ENCODE results near the gene GLT1D1. TPM values are rescaled to one million over a fixed set of nuclear protein-coding genes. Genes with fewer than 3 reads are reported as not detected.

GLT1D1 gene
- total and polyA plus RNA-seq, 5 donors = 0.07 to 0.44 (median 0.38) TPM; not detected in 1

- H3K9me3 ChIP-seq (ENCODE audit: control insufficient read depth, low read length) = no peaks in the 10 kb centered on the region
- intact Hi-C loops (cut with DNase I) = no loop called here
- no peak overlapping the region for H3K4me3 ChIP-seq (ENCODE audit: low read length)
- WGBS = 74% methylated on average over 14 of the region's 14 CpGs
- H3K27ac ChIP-seq (ENCODE audit: low read length) = no peak overlapping the region
- no peaks in the 10 kb centered on the region for H3K4me1 ChIP-seq (ENCODE audit: control insufficient read depth, insufficient read depth, low read length)
- DNase-seq = no peak
- ATAC-seq = no peak
- H3K27me3 ChIP-seq (ENCODE audit: control insufficient read depth, insufficient read depth) = no peaks in the 10 kb centered on the region
These were observed 130.1 kb downstream of the GLT1D1 start for GRCh38 chr12:128983371-128983770.

GRCh38 chr12:128986957-128987356 lies 133.7 kb downstream of the GLT1D1 start:
- H3K4me1 ChIP-seq (ENCODE audit: control insufficient read depth, insufficient read depth, low read length) = no peaks in the 10 kb centered on the region
- no peaks in the 10 kb centered on the region for H3K9me3 ChIP-seq (ENCODE audit: control insufficient read depth, low read length)
- DNase-seq = no peak
- H3K27ac ChIP-seq (ENCODE audit: low read length) = no peak overlapping the region
- no peaks in the 10 kb centered on the region for H3K27me3 ChIP-seq (ENCODE audit: control insufficient read depth, insufficient read depth)
- intact Hi-C loops (cut with DNase I) = no loop called here
- WGBS = 80% methylated on average over 10 of the region's 10 CpGs
- H3K4me3 ChIP-seq (ENCODE audit: low read length) = no peak overlapping the region
- no peak for ATAC-seq

GRCh38 chr12:128989287-128989686 lies 136.0 kb downstream of the GLT1D1 start:
- H3K9me3 ChIP-seq (ENCODE audit: control insufficient read depth, low read length) = no peaks in the 10 kb centered on the region
- H3K4me3 ChIP-seq (ENCODE audit: low read length) = no peak overlapping the region
- no peak for ATAC-seq
- no peaks in the 10 kb centered on the region for H3K27me3 ChIP-seq (ENCODE audit: control insufficient read depth, insufficient read depth)
- intact Hi-C loops (cut with DNase I) = no loop called here
- no peak overlapping the region for H3K27ac ChIP-seq (ENCODE audit: low read length)
- DNase-seq = no peak
- no peaks in the 10 kb centered on the region for H3K4me1 ChIP-seq (ENCODE audit: control insufficient read depth, insufficient read depth, low read length)
- WGBS = 73% methylated on average over 1 of the region's 1 CpG

GRCh38 chr12:128991716-128992115 lies 138.4 kb downstream of the GLT1D1 start:
- DNase-seq (no peak), ATAC-seq (no peak)
- Histone ChIP-seq H3K9me3 (ENCODE audit: control insufficient read depth, low read length) (no peaks in the 10 kb centered on the region), H3K4me3 (ENCODE audit: low read length) (no peak overlapping the region), H3K27me3 (ENCODE audit: control insufficient read depth, insufficient read depth) (no peaks in the 10 kb centered on the region), H3K27ac (ENCODE audit: low read length) (no peak overlapping the region), H3K4me1 (ENCODE audit: control insufficient read depth, insufficient read depth, low read length) (no peaks in the 10 kb centered on the region)
- WGBS = 87% methylated on average over 6 of the region's 6 CpGs
- intact Hi-C loops (cut with DNase I) = no loop called here

- 73% methylated on average over 8 of the region's 8 CpGs for WGBS
- ATAC-seq (no peak), DNase-seq (no peak)
- Histone ChIP-seq H3K4me3 (ENCODE audit: low read length) (no peak overlapping the region), H3K27me3 (ENCODE audit: control insufficient read depth, insufficient read depth) (no peaks in the 10 kb centered on the region), H3K4me1 (ENCODE audit: control insufficient read depth, insufficient read depth, low read length) (no peaks in the 10 kb centered on the region), H3K27ac (ENCODE audit: low read length) (no peak overlapping the region), H3K9me3 (ENCODE audit: control insufficient read depth, low read length) (no peaks in the 10 kb centered on the region)
- intact Hi-C loops (cut with DNase I) = no loop called here
These were observed 138.8 kb downstream of the GLT1D1 start for GRCh38 chr12:128992116-128992515.

GRCh38 chr12:128992550-128992949 lies 139.3 kb downstream of the GLT1D1 start:
- no peak for DNase-seq
- Histone ChIP-seq H3K9me3 (ENCODE audit: control insufficient read depth, low read length) (no peaks in the 10 kb centered on the region), H3K4me3 (ENCODE audit: low read length) (no peak overlapping the region), H3K27me3 (ENCODE audit: control insufficient read depth, insufficient read depth) (no peaks in the 10 kb centered on the region), H3K4me1 (ENCODE audit: control insufficient read depth, insufficient read depth, low read length) (no peaks in the 10 kb centered on the region), H3K27ac (ENCODE audit: low read length) (no peak overlapping the region)
- ATAC-seq = no peak
- intact Hi-C loops (cut with DNase I) = no loop called here
- 70% methylated on average over 9 of the region's 9 CpGs for whole genome bisulfite sequencing

GRCh38 chr12:128994856-128995255 lies 141.6 kb downstream of the GLT1D1 start:
- Histone ChIP-seq H3K27ac (ENCODE audit: low read length) (no peak overlapping the region), H3K27me3 (ENCODE audit: control insufficient read depth, insufficient read depth) (no peaks in the 10 kb centered on the region), H3K4me1 (ENCODE audit: control insufficient read depth, insufficient read depth, low read length) (no peaks in the 10 kb centered on the region), H3K4me3 (ENCODE audit: low read length) (no peak overlapping the region), H3K9me3 (ENCODE audit: control insufficient read depth, low read length) (no peaks in the 10 kb centered on the region)
- no peak for ATAC-seq
- no peak for DNase-seq
- WGBS = 68% methylated on average over 2 of the region's 2 CpGs
- intact Hi-C loops (cut with DNase I) = no loop called here

- intact Hi-C loops (cut with DNase I) = no loop called here
- Histone ChIP-seq H3K4me3 (ENCODE audit: low read length) (no peak overlapping the region), H3K27me3 (ENCODE audit: control insufficient read depth, insufficient read depth) (no peaks in the 10 kb centered on the region), H3K9me3 (ENCODE audit: control insufficient read depth, low read length) (no peaks in the 10 kb centered on the region), H3K4me1 (ENCODE audit: control insufficient read depth, insufficient read depth, low read length) (no peaks in the 10 kb centered on the region), H3K27ac (ENCODE audit: low read length) (no peak overlapping the region)
- WGBS = 69% methylated on average over 8 of the region's 8 CpGs
- ATAC-seq (no peak), DNase-seq (no peak)
These were observed 142.3 kb downstream of the GLT1D1 start for GRCh38 chr12:128995619-128996018.

- Histone ChIP-seq H3K4me1 (ENCODE audit: control insufficient read depth, insufficient read depth, low read length) (no peaks in the 10 kb centered on the region), H3K9me3 (ENCODE audit: control insufficient read depth, low read length) (no peaks in the 10 kb centered on the region), H3K4me3 (ENCODE audit: low read length) (no peak overlapping the region), H3K27ac (ENCODE audit: low read length) (no peak overlapping the region), H3K27me3 (ENCODE audit: control insufficient read depth, insufficient read depth) (no peaks in the 10 kb centered on the region)
- intact Hi-C loops (cut with DNase I) = no loop called here
- WGBS = 81% methylated on average over 6 of the region's 6 CpGs
- no peak for ATAC-seq
- DNase-seq = no peak
These were observed 148.5 kb downstream of the GLT1D1 start for GRCh38 chr12:129001826-129002225.

- WGBS = 42% methylated on average over 8 of the region's 8 CpGs
- ATAC-seq (no peak), DNase-seq (no peak)
- Histone ChIP-seq H3K27ac (ENCODE audit: low read length) (no peak overlapping the region), H3K9me3 (ENCODE audit: control insufficient read depth, low read length) (no peaks in the 10 kb centered on the region), H3K4me3 (ENCODE audit: low read length) (no peak overlapping the region), H3K4me1 (ENCODE audit: control insufficient read depth, insufficient read depth, low read length) (no peaks in the 10 kb centered on the region), H3K27me3 (ENCODE audit: control insufficient read depth, insufficient read depth) (no peaks in the 10 kb centered on the region)
- intact Hi-C loops (cut with DNase I) = no loop called here
These were observed 149.1 kb downstream of the GLT1D1 start for GRCh38 chr12:129002427-129002826.

GRCh38 chr12:129005416-129005815 lies 152.1 kb downstream of the GLT1D1 start:
- DNase-seq (no peak), ATAC-seq (no peak)
- 83% methylated on average over 8 of the region's 8 CpGs for WGBS
- Histone ChIP-seq H3K27me3 (ENCODE audit: control insufficient read depth, insufficient read depth) (no peaks in the 10 kb centered on the region), H3K27ac (ENCODE audit: low read length) (no peak overlapping the region), H3K4me1 (ENCODE audit: control insufficient read depth, insufficient read depth, low read length) (no peaks in the 10 kb centered on the region), H3K4me3 (ENCODE audit: low read length) (no peak overlapping the region), H3K9me3 (ENCODE audit: control insufficient read depth, low read length) (peaks cover 1% of the 10 kb centered on the region)
- intact Hi-C loops (cut with DNase I) = no loop called here

GRCh38 chr12:129005829-129006228 lies 152.6 kb downstream of the GLT1D1 start:
- H3K9me3 ChIP-seq (ENCODE audit: control insufficient read depth, low read length) = peaks cover 1% of the 10 kb centered on the region
- no peaks in the 10 kb centered on the region for H3K4me1 ChIP-seq (ENCODE audit: control insufficient read depth, insufficient read depth, low read length)
- no peaks in the 10 kb centered on the region for H3K27me3 ChIP-seq (ENCODE audit: control insufficient read depth, insufficient read depth)
- ATAC-seq (no peak), DNase-seq (no peak)
- H3K4me3 ChIP-seq (ENCODE audit: low read length) = no peak overlapping the region
- intact Hi-C loops (cut with DNase I) = no loop called here
- no peak overlapping the region for H3K27ac ChIP-seq (ENCODE audit: low read length)
- WGBS = 79% methylated on average over 6 of the region's 6 CpGs
